ENCODE results near the gene USP11. TPM values are rescaled to one million over a fixed set of nuclear protein-coding genes. Genes with fewer than 3 reads are reported as not detected.

The USP11 gene
- total and polyA plus RNA-seq, 2 experiments from 2014 or later = 120 to 337 TPM

DNA sequence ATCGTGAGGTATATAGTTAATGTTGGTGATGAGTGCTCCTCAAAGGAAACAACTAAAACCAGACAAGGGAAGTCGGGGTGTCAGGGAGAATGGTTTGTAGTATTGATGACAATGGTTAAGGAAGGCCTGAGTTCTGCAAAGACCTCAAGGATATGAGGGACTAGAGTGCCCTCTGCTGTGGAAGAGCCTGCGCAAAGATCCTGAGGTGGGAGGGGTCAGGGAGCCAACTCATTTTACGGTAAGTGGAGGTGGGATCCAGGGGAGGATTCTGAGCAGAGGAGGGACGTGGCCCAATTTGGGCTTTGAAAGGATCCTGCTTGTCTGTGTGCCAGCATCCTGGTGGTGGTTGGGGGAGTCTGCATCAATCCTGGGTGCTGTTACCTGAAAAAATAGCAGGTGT, 27.8 kb upstream of the USP11 start:
- no peaks in the 10 kb centered on the region for H3K27me3 ChIP-seq
- peaks cover 91% of the 10 kb centered on the region for H3K36me3 ChIP-seq
- H3K4me3 ChIP-seq = no peak overlapping the region
- peak overlapping the region; percentile 21 for H3K27ac ChIP-seq
- no peaks in the 10 kb centered on the region for H3K4me1 ChIP-seq (ENCODE audit: low read depth)
- no peaks in the 10 kb centered on the region for H3K9me3 ChIP-seq (ENCODE audit: low read depth)
- no peak for TF ChIP-seq CTCF (IDR thresholded peaks at IDR 0.05; ENCODE audit: low read depth, low read length)
- DNase-seq (ENCODE audit: low read depth in 1 of 2, low spot score in 1 of 2) = no peak

DNA sequence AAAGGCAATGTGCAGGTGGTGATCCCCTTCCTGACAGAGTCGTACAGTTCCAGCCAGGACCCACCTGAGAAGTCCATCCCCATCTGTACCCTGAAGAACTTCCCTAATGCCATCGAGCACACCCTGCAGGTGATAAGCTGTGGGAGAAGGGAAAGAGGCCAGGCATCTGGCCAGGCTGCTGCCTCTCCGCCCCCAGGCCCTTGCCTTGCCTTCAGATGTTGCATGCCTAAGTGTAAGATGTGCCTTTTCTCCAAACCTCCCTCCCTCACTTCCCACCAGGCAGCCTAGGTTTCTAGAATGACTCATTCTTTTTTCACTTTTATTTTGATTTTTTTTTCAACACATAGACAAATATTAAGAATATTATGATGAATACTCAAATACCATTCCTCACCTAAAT, 26.5 kb upstream of the USP11 start:
- Histone ChIP-seq H3K36me3 (peaks cover 91% of the 10 kb centered on the region), H3K4me1 (ENCODE audit: low read depth) (no peaks in the 10 kb centered on the region), H3K27ac (no peak overlapping the region), H3K9me3 (ENCODE audit: low read depth) (no peaks in the 10 kb centered on the region), H3K4me3 (no peak overlapping the region), H3K27me3 (no peaks in the 10 kb centered on the region)
- no peak for DNase-seq (ENCODE audit: low read depth in 1 of 2, low spot score in 1 of 2)
- no peak for TF ChIP-seq CTCF (IDR thresholded peaks at IDR 0.05; ENCODE audit: low read depth, low read length)

- peaks cover 91% of the 10 kb centered on the region for H3K36me3 ChIP-seq
- DNase-seq (ENCODE audit: low read depth in 1 of 2, low spot score in 1 of 2) = no peak
- H3K27me3 ChIP-seq = no peaks in the 10 kb centered on the region
- no peaks in the 10 kb centered on the region for H3K9me3 ChIP-seq (ENCODE audit: low read depth)
- H3K27ac ChIP-seq = no peak overlapping the region
- no peak for TF ChIP-seq CTCF (IDR thresholded peaks at IDR 0.05; ENCODE audit: low read depth, low read length)
- no peak overlapping the region for H3K4me3 ChIP-seq
- H3K4me1 ChIP-seq (ENCODE audit: low read depth) = no peaks in the 10 kb centered on the region
Measured at GRCh38 chrX:47208108-47208507, 24.7 kb upstream of the USP11 start.

- TF ChIP-seq CTCF (IDR thresholded peaks at IDR 0.05; ENCODE audit: low read depth, low read length) = no peak
- peaks cover 92% of the 10 kb centered on the region for H3K36me3 ChIP-seq
Measured at GRCh38 chrX:47209508-47210238, 23.1 kb upstream of the USP11 start.

GRCh38 chrX:47210661-47211425, 22.0 kb upstream of the USP11 start:
- DNase-seq (ENCODE audit: low read depth in 1 of 2, low spot score in 1 of 2) = no peak
- no peak for TF ChIP-seq CTCF (IDR thresholded peaks at IDR 0.05; ENCODE audit: low read depth, low read length)
- H3K27ac ChIP-seq = no peak overlapping the region
- no peaks in the 10 kb centered on the region for H3K27me3 ChIP-seq
- peaks cover 90% of the 10 kb centered on the region for H3K36me3 ChIP-seq
- H3K9me3 ChIP-seq (ENCODE audit: low read depth) = no peaks in the 10 kb centered on the region
- no peak overlapping the region for H3K4me3 ChIP-seq
- no peaks in the 10 kb centered on the region for H3K4me1 ChIP-seq (ENCODE audit: low read depth)

More at GRCh38 chrX:47209508-47210238, 23.1 kb upstream of the USP11 start:
- H3K4me1 ChIP-seq (ENCODE audit: low read depth) = no peaks in the 10 kb centered on the region
- H3K4me3 ChIP-seq = no peak overlapping the region
- H3K27ac ChIP-seq = no peak overlapping the region
- no peaks in the 10 kb centered on the region for H3K9me3 ChIP-seq (ENCODE audit: low read depth)
- no peak for DNase-seq (ENCODE audit: low read depth in 1 of 2, low spot score in 1 of 2)
- no peaks in the 10 kb centered on the region for H3K27me3 ChIP-seq
